ENCODE data around the gene ADAM23. TPM values are rescaled to one million over a fixed set of nuclear protein-coding genes. Genes with fewer than 3 reads are reported as not detected.

Gene ADAM23
- polyA plus RNA-seq, 1 donor (not counting 4 experiments of a cell fraction or from before 2014, with no cell fraction given) = 1.3 TPM

- TF ChIP-seq EZH2 (IDR thresholded peaks at IDR 0.05; ENCODE audit: low read length) (no peak), CTCF (optimal IDR thresholded peaks at IDR 0.05 in 1 of 3, IDR thresholded peaks at IDR 0.05 in 1 of 3, conservative IDR thresholded peaks at IDR 0.05 in 1 of 3; ENCODE audit: extremely low read depth in 1 of 3, insufficient read depth in 2 of 3, low read length in 3 of 3) (no peak)
- H3K9me1 ChIP-seq (ENCODE audit: control insufficient read depth, extremely low read depth, insufficient read depth, low read length) = no peaks in the 10 kb centered on the region
Observed at GRCh38 chr2:206463685-206464084, 20.4 kb downstream of the ADAM23 start.

GRCh38 chr2:206464597-206464996 lies 21.3 kb downstream of the ADAM23 start:
- no peak overlapping the region for H3K27ac ChIP-seq (ENCODE audit: control insufficient read depth, insufficient read depth, low read length)
- H3K9ac ChIP-seq (ENCODE audit: control insufficient read depth, extremely low read depth, insufficient read depth, low read length) = no peak overlapping the region
- H3K79me2 ChIP-seq (ENCODE audit: control insufficient read depth, insufficient read depth, low read length) = no peaks in the 10 kb centered on the region
- H3K36me3 ChIP-seq (ENCODE audit: control insufficient read depth in 2 of 2, extremely low read depth in 1 of 2, insufficient read depth in 2 of 2, low read length in 2 of 2) = no peaks in the 10 kb centered on the region
- dilution Hi-C loops (cut with MboI; ENCODE audit: extremely low pct_ligation_motif_present, low sequenced_read_pairs) = no loop called here
- H3K9me3 ChIP-seq (ENCODE audit: control insufficient read depth, low read depth, low read length) = no peaks in the 10 kb centered on the region
- TF ChIP-seq CTCF (optimal IDR thresholded peaks at IDR 0.05 in 1 of 3, IDR thresholded peaks at IDR 0.05 in 1 of 3, conservative IDR thresholded peaks at IDR 0.05 in 1 of 3; ENCODE audit: extremely low read depth in 1 of 3, insufficient read depth in 2 of 3, low read length in 3 of 3) (no peak), EZH2 (IDR thresholded peaks at IDR 0.05; ENCODE audit: low read length) (no peak)
- no peaks in the 10 kb centered on the region for H3K27me3 ChIP-seq (ENCODE audit: control insufficient read depth, extremely low read depth, insufficient read depth, low read length)
- no peaks in the 10 kb centered on the region for H3K4me1 ChIP-seq (ENCODE audit: control insufficient read depth, extremely low read depth, insufficient read depth, low read length)
- DNase-seq (ENCODE audit: low read depth, low spot score) (no peak), FAIRE-seq (no peak)
- H2AFZ ChIP-seq (ENCODE audit: control insufficient read depth, low read length) = no peak overlapping the region
- no peak overlapping the region for H3K4me3 ChIP-seq (ENCODE audit: control insufficient read depth in 2 of 3, extremely low read depth in 1 of 3, insufficient read depth in 2 of 3, low read depth in 1 of 3, low read length in 3 of 3)
- H3K4me2 ChIP-seq (ENCODE audit: control insufficient read depth, extremely low read depth, insufficient read depth, low read depth, low read length) = no peak overlapping the region
- H4K20me1 ChIP-seq (ENCODE audit: control insufficient read depth, extremely low read depth, insufficient read depth, low read length) = no peaks in the 10 kb centered on the region
- H3K9me1 ChIP-seq (ENCODE audit: control insufficient read depth, extremely low read depth, insufficient read depth, low read length) = no peaks in the 10 kb centered on the region

More at GRCh38 chr2:206463685-206464084, 20.4 kb downstream of the ADAM23 start:
- Histone ChIP-seq H3K9me3 (ENCODE audit: control insufficient read depth, low read depth, low read length) (no peaks in the 10 kb centered on the region), H3K4me1 (ENCODE audit: control insufficient read depth, extremely low read depth, insufficient read depth, low read length) (no peaks in the 10 kb centered on the region), H3K27ac (ENCODE audit: control insufficient read depth, insufficient read depth, low read length) (no peak overlapping the region), H4K20me1 (ENCODE audit: control insufficient read depth, extremely low read depth, insufficient read depth, low read length) (no peaks in the 10 kb centered on the region), H3K4me2 (ENCODE audit: control insufficient read depth, extremely low read depth, insufficient read depth, low read depth, low read length) (no peak overlapping the region), H2AFZ (ENCODE audit: control insufficient read depth, low read length) (no peak overlapping the region), H3K36me3 (ENCODE audit: control insufficient read depth in 2 of 2, extremely low read depth in 1 of 2, insufficient read depth in 2 of 2, low read length in 2 of 2) (no peaks in the 10 kb centered on the region), H3K4me3 (ENCODE audit: control insufficient read depth in 2 of 3, extremely low read depth in 1 of 3, insufficient read depth in 2 of 3, low read depth in 1 of 3, low read length in 3 of 3) (no peak overlapping the region), H3K9ac (ENCODE audit: control insufficient read depth, extremely low read depth, insufficient read depth, low read length) (no peak overlapping the region), H3K27me3 (ENCODE audit: control insufficient read depth, extremely low read depth, insufficient read depth, low read length) (no peaks in the 10 kb centered on the region), H3K79me2 (ENCODE audit: control insufficient read depth, insufficient read depth, low read length) (no peaks in the 10 kb centered on the region)
- no peak for DNase-seq (ENCODE audit: low read depth, low spot score)
- no peak for FAIRE-seq
- dilution Hi-C loops (cut with MboI; ENCODE audit: extremely low pct_ligation_motif_present, low sequenced_read_pairs) = no loop called here

All from keratinocyte (primary cell).